ENCODE measurements around the gene SSRP1.

SSRP1 gene

DNA sequence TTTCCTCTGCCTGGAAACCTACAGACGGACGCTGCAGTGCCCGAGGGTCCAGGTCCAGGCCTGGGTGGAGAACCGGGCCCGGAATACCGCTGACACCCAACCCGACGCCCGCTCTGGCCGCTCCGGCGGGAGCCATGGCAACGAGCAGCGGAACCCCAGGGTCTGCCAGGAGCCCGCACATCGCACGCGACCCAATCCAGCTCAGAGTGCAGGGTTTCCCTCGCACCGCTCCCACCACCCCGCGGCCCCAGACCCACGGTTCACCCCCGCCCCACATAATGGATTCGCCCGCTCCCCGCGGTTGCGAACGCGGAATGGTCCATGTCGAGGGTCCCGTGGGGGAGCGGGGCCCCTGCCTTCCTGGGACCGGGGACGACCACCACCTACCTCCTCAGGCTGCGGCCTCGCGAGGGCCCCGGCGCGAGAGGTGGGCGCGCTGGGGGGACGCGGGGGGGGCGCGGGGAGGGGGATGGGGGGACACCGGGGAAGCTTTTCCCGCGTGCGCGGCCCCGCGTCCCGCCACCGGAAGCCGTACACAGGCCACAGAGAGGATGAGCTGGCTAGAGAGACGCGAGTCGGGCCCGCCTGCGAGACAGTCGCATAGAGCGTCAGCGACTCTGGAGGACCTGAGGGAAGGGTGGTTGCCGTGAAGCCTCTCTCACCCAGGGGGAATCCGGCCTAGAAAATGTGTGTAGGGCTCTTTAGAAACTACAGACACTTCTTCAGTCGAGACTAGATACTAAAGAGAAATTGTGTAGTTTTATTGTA, at the start of gene SSRP1:
Gene SSRP1, minus strand, starts transcription at position 550 of the 768 bp plus-strand sequence. CDS start 771 bp downstream, outside the sequence.
- no peaks in the 10 kb centered on the region for H3K9me3 ChIP-seq (ENCODE audit: insufficient read depth, low read length)
- DNase-seq (ENCODE audit: low read depth, low spot score), result peak; percentile 79
- peak within 1 kb of the TSS; percentile 94 for H3K9ac ChIP-seq (ENCODE audit: insufficient read length, low read depth)
- peaks cover 46% of the 10 kb centered on the region for H3K36me3 ChIP-seq (ENCODE audit: insufficient read depth, insufficient read length, low read length)
- TF ChIP-seq YY1 (IDR thresholded peaks at IDR 0.05; ENCODE audit: insufficient read depth, insufficient read length) (no peak), ZNF274 (IDR thresholded peaks at IDR 0.05; ENCODE audit: low read depth, low read length) (no peak), SUZ12 (IDR thresholded peaks at IDR 0.05; ENCODE audit: extremely low read depth, insufficient read depth, insufficient read length) (no peak)
- H3K4me1 ChIP-seq (ENCODE audit: insufficient read depth, insufficient read length), result peaks cover 20% of the 10 kb centered on the region
- H3K27me3 ChIP-seq (ENCODE audit: insufficient read depth, insufficient read length), result no peaks in the 10 kb centered on the region
- peak within 1 kb of the TSS; percentile 87 for H3K4me3 ChIP-seq (ENCODE audit: insufficient read length, low read depth)

GRCh38 chr11:57380975-57381374, 45.3 kb upstream of the SSRP1 start, which contains the start of gene PRG3:
Gene PRG3, minus strand, starts transcription at chr11:57381150. Its CDS starts 442 bp downstream, at chr11:57380708.
- Histone ChIP-seq H3K36me3 (ENCODE audit: insufficient read depth, insufficient read length, low read length) (no peaks in the 10 kb centered on the region), H3K4me3 (ENCODE audit: insufficient read length, low read depth) (no peak within 1 kb of the TSS), H3K9me3 (ENCODE audit: insufficient read depth, low read length) (no peaks in the 10 kb centered on the region), H3K4me1 (ENCODE audit: insufficient read depth, insufficient read length) (no peaks in the 10 kb centered on the region), H3K9ac (ENCODE audit: insufficient read length, low read depth) (no peak within 1 kb of the TSS), H3K27me3 (ENCODE audit: insufficient read depth, insufficient read length) (peaks cover 19% of the 10 kb centered on the region)
- no peak for DNase-seq (ENCODE audit: low read depth, low spot score)
- TF ChIP-seq ZNF274 (IDR thresholded peaks at IDR 0.05; ENCODE audit: low read depth, low read length) (no peak), YY1 (IDR thresholded peaks at IDR 0.05; ENCODE audit: insufficient read depth, insufficient read length) (no peak), SUZ12 (IDR thresholded peaks at IDR 0.05; ENCODE audit: extremely low read depth, insufficient read depth, insufficient read length) (no peak)

DNA sequence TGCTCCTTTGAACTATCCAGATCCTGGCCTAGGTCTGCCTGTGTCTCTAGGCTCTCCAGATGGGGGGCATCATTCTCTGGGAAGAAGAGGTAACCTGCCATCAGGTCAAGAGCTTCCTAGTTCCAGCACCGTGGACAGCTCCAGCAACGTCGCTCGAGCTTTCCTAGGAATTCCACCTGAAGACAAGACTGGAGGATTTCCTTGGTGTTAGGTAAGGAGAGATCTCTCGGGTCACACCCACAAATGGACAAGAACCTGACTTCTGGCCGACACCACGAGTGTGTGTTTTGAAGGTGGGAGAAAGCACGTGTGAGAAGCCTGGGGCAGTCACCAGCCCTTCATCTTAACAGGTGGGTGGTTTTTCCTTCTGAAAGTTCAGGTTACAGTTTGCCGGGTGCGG, 44.0 kb upstream of the SSRP1 start:
- TF ChIP-seq YY1 (IDR thresholded peaks at IDR 0.05; ENCODE audit: insufficient read depth, insufficient read length) (no peak), ZNF274 (IDR thresholded peaks at IDR 0.05; ENCODE audit: low read depth, low read length) (no peak), SUZ12 (IDR thresholded peaks at IDR 0.05; ENCODE audit: extremely low read depth, insufficient read depth, insufficient read length) (no peak)
- peaks cover 19% of the 10 kb centered on the region for H3K27me3 ChIP-seq (ENCODE audit: insufficient read depth, insufficient read length)
- H3K9me3 ChIP-seq (ENCODE audit: insufficient read depth, low read length), result no peaks in the 10 kb centered on the region
- no peaks in the 10 kb centered on the region for H3K36me3 ChIP-seq (ENCODE audit: insufficient read depth, insufficient read length, low read length)
- H3K9ac ChIP-seq (ENCODE audit: insufficient read length, low read depth), result no peak overlapping the region
- DNase-seq (ENCODE audit: low read depth, low spot score), result peak; percentile 66
- no peak overlapping the region for H3K4me3 ChIP-seq (ENCODE audit: insufficient read length, low read depth)
- no peaks in the 10 kb centered on the region for H3K4me1 ChIP-seq (ENCODE audit: insufficient read depth, insufficient read length)

GRCh38 chr11:57378186-57378585, 42.5 kb upstream of the SSRP1 start:
- TF ChIP-seq YY1 (IDR thresholded peaks at IDR 0.05; ENCODE audit: insufficient read depth, insufficient read length) (no peak), ZNF274 (IDR thresholded peaks at IDR 0.05; ENCODE audit: low read depth, low read length) (no peak), SUZ12 (IDR thresholded peaks at IDR 0.05; ENCODE audit: extremely low read depth, insufficient read depth, insufficient read length) (no peak)
- no peak for DNase-seq (ENCODE audit: low read depth, low spot score)
- Histone ChIP-seq H3K9me3 (ENCODE audit: insufficient read depth, low read length) (no peaks in the 10 kb centered on the region), H3K4me3 (ENCODE audit: insufficient read length, low read depth) (no peak overlapping the region), H3K4me1 (ENCODE audit: insufficient read depth, insufficient read length) (no peaks in the 10 kb centered on the region), H3K27me3 (ENCODE audit: insufficient read depth, insufficient read length) (peaks cover 19% of the 10 kb centered on the region), H3K9ac (ENCODE audit: insufficient read length, low read depth) (no peak overlapping the region), H3K36me3 (ENCODE audit: insufficient read depth, insufficient read length, low read length) (no peaks in the 10 kb centered on the region)

DNA sequence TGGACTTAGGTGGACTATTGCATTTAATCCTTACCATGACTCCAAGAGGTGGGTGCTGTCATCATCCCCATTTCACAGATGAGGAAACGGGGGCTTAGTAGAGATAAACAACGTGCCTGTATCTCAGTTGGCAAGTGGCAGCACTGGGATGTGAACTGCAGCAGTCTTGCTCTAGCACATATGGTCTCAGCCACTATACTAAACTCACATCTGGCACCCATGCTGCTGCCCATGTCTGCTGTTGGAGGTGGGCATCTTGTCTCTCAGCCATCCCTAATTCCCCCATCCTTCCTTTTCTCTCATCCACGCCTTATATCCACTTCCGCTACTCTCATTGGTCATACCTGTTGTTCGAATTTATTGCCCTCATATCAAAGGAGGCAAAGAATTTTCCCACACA, 41.4 kb upstream of the SSRP1 start:
- Histone ChIP-seq H3K27me3 (ENCODE audit: insufficient read depth, insufficient read length) (peaks cover 19% of the 10 kb centered on the region), H3K9me3 (ENCODE audit: insufficient read depth, low read length) (no peaks in the 10 kb centered on the region), H3K4me1 (ENCODE audit: insufficient read depth, insufficient read length) (no peaks in the 10 kb centered on the region), H3K9ac (ENCODE audit: insufficient read length, low read depth) (no peak overlapping the region), H3K36me3 (ENCODE audit: insufficient read depth, insufficient read length, low read length) (no peaks in the 10 kb centered on the region), H3K4me3 (ENCODE audit: insufficient read length, low read depth) (no peak overlapping the region)
- no peak for DNase-seq (ENCODE audit: low read depth, low spot score)
- TF ChIP-seq SUZ12 (IDR thresholded peaks at IDR 0.05; ENCODE audit: extremely low read depth, insufficient read depth, insufficient read length) (no peak), YY1 (IDR thresholded peaks at IDR 0.05; ENCODE audit: insufficient read depth, insufficient read length) (no peak), ZNF274 (IDR thresholded peaks at IDR 0.05; ENCODE audit: low read depth, low read length) (no peak)

- Histone ChIP-seq H3K36me3 (ENCODE audit: insufficient read depth, insufficient read length, low read length) (no peaks in the 10 kb centered on the region), H3K9me3 (ENCODE audit: insufficient read depth, low read length) (no peaks in the 10 kb centered on the region), H3K4me1 (ENCODE audit: insufficient read depth, insufficient read length) (no peaks in the 10 kb centered on the region), H3K27me3 (ENCODE audit: insufficient read depth, insufficient read length) (peaks cover 17% of the 10 kb centered on the region), H3K4me3 (ENCODE audit: insufficient read length, low read depth) (no peak overlapping the region), H3K9ac (ENCODE audit: insufficient read length, low read depth) (no peak overlapping the region)
- no peak for TF ChIP-seq ZNF274 (IDR thresholded peaks at IDR 0.05; ENCODE audit: low read depth, low read length)
- TF ChIP-seq YY1 (IDR thresholded peaks at IDR 0.05; ENCODE audit: insufficient read depth, insufficient read length), result no peak
- no peak for DNase-seq (ENCODE audit: low read depth, low spot score)
These were observed 40.7 kb upstream of the SSRP1 start for GRCh38 chr11:57376095-57377090.

DNA sequence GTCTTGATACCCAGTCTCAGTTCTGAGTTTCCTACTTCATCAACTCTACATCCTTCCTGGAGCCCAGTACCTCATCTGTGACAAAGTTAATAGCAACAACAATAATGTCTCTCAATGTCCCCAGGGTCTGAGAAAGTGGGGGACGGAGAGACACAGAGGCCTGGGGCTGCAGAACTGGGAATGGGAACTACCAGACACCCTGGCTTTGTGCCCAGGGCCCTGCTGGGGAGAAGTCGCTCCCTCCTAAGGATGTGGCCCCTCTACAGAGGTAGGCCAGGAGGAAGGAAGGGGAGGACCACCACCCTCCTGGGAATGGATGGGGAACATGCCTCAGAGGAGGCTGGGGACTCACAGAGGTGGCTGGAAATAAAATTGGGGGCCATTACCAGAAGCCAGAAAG, 39.8 kb upstream of the SSRP1 start:
- Histone ChIP-seq H3K4me1 (ENCODE audit: insufficient read depth, insufficient read length) (no peaks in the 10 kb centered on the region), H3K27me3 (ENCODE audit: insufficient read depth, insufficient read length) (peaks cover 15% of the 10 kb centered on the region), H3K4me3 (ENCODE audit: insufficient read length, low read depth) (no peak overlapping the region), H3K9ac (ENCODE audit: insufficient read length, low read depth) (no peak overlapping the region), H3K9me3 (ENCODE audit: insufficient read depth, low read length) (no peaks in the 10 kb centered on the region), H3K36me3 (ENCODE audit: insufficient read depth, insufficient read length, low read length) (no peaks in the 10 kb centered on the region)
- TF ChIP-seq ZNF274 (IDR thresholded peaks at IDR 0.05; ENCODE audit: low read depth, low read length) (no peak), YY1 (IDR thresholded peaks at IDR 0.05; ENCODE audit: insufficient read depth, insufficient read length) (no peak), SUZ12 (IDR thresholded peaks at IDR 0.05; ENCODE audit: extremely low read depth, insufficient read depth, insufficient read length) (no peak)
- DNase-seq (ENCODE audit: low read depth, low spot score), result no peak
